ENCODE measurements around the gene TRABD2B.

TRABD2B gene

GRCh38 chr1:47816325-47817071, 180.7 kb downstream of the TRABD2B start:
- no peaks in the 10 kb centered on the region for H3K36me3 ChIP-seq (ENCODE audit: control insufficient read depth in 2 of 2, insufficient read depth in 1 of 2, low read length in 2 of 2)
- no peak overlapping the region for H3K27ac ChIP-seq (ENCODE audit: extremely low read depth, low read depth, low read length)
- CTCF ChIA-PET, result interaction anchor here (1.0 kb wide), 1 partner anchor 56 kb away, joined by 4 read pairs; no protein-coding TSS in a partner anchor
- POLR2A ChIA-PET, result no interaction called here
- H3K4me3 ChIP-seq (ENCODE audit: low read depth, low read length), result no peak overlapping the region
- no peaks in the 10 kb centered on the region for H3K9me3 ChIP-seq (ENCODE audit: control insufficient read depth, insufficient read depth, low read depth, low read length)
- H3K4me1 ChIP-seq (ENCODE audit: control insufficient read depth, insufficient read depth, low read length), result no peaks in the 10 kb centered on the region
- peak; percentile 91 for TF ChIP-seq ZNF768 (tag by site-specific recombination; IDR thresholded peaks at IDR 0.05)
- no peak for TF ChIP-seq ZNF621 (tag by site-specific recombination; IDR thresholded peaks at IDR 0.05)
- TF ChIP-seq ELK4 (IDR thresholded peaks at IDR 0.05; ENCODE audit: borderline replicate concordance, low read depth, low read length), result no peak
- TF ChIP-seq ZNF138 (tag by site-specific recombination; IDR thresholded peaks at IDR 0.05; ENCODE audit: borderline replicate concordance), result no peak
- no peak for TF ChIP-seq ZNF2 (tag by site-specific recombination; IDR thresholded peaks at IDR 0.05)
- peak; percentile 92 for TF ChIP-seq ZNF623 (tag by site-specific recombination; IDR thresholded peaks at IDR 0.05)

DNA sequence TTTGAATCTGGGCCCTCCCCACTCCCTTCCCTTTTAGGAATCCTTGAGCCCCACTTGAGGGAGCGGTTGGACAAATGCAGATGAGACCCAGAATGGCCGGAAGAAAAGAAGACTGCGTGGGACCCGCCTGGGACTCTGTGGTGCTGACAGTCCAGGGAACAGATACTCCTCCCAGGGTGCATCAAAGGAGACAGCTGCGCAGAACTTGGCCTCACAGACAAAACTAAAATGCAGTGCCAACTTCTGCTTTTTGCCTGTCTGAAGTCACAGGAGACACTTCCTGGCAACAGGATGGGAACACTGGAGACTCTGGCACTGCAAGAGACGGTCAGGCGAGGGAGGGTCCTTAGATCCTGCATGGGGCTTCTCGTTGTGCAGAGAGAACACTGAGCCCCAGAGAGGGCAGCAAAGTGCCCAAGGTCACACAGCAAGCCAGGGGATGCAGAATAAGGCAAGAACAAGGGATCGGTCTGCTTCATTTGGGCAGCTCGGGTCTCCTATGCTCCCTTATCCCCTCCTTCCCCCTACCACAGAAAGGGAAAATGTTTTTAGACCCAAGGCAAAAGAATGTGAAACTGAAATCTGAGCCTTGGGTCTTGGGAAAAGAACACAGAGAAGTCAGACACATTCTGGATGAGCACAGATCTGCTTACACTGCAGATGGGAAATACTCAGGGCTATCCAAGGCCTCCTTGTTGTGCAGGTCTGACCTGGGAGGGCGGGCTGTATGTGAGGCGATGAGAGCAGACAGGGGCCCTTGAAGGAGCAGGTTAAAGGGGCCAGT, 182.4 kb downstream of the TRABD2B start:
- no peak for TF ChIP-seq ZNF561 (tag by site-specific recombination; IDR thresholded peaks at IDR 0.05; ENCODE audit: borderline replicate concordance)
- TF ChIP-seq ZNF239 (tag by site-specific recombination; IDR thresholded peaks at IDR 0.05), result no peak
- TF ChIP-seq ZNF768 (tag by site-specific recombination; IDR thresholded peaks at IDR 0.05), result 0 out of 2 replicates have a peak, but pooled peaks have one; percentile 47
- no peak for TF ChIP-seq AEBP2 (tag by site-specific recombination; IDR thresholded peaks at IDR 0.05; ENCODE audit: borderline replicate concordance)
- TF ChIP-seq ZBTB17 (tag by site-specific recombination; IDR thresholded peaks at IDR 0.05), result peak; percentile 52; the same call in 1 of the 2 replicates
- no peak for TF ChIP-seq ZSCAN16 (tag by site-specific recombination; IDR thresholded peaks at IDR 0.05)
- no peak for TF ChIP-seq ZNF26 (tag by site-specific recombination; IDR thresholded peaks at IDR 0.05)
- no peak for TF ChIP-seq ZNF354C (tag by site-specific recombination; IDR thresholded peaks at IDR 0.05; ENCODE audit: borderline replicate concordance, low read depth)
- no peak for TF ChIP-seq KLF10 (tag by site-specific recombination; IDR thresholded peaks at IDR 0.05)
- no peak for TF ChIP-seq ZNF791 (tag by site-specific recombination; IDR thresholded peaks at IDR 0.05)
- no peak for TF ChIP-seq ZNF335 (tag by site-specific recombination; conservative IDR thresholded peaks at IDR 0.05)
- Histone ChIP-seq H3K27ac (ENCODE audit: extremely low read depth, low read depth, low read length) (no peak overlapping the region), H3K4me1 (ENCODE audit: control insufficient read depth, insufficient read depth, low read length) (no peaks in the 10 kb centered on the region), H3K9me3 (ENCODE audit: control insufficient read depth, insufficient read depth, low read depth, low read length) (no peaks in the 10 kb centered on the region), H3K36me3 (ENCODE audit: control insufficient read depth in 2 of 2, insufficient read depth in 1 of 2, low read length in 2 of 2) (no peaks in the 10 kb centered on the region), H3K4me3 (ENCODE audit: low read depth, low read length) (no peak overlapping the region)
- POLR2A ChIA-PET, result no interaction called here
- CTCF ChIA-PET, result interaction anchor here (0.6 kb wide), 1 partner anchor 416 kb away, joined by 4 read pairs; no protein-coding TSS in a partner anchor
